ENCODE data around the gene ARF1.

ARF1 gene

GRCh38 chr1:228106800-228107054 lies 24.2 kb downstream of the ARF1 start:
- H3K4me3 ChIP-seq (ENCODE audit: low read depth, low read length) = no peak overlapping the region
- H3K9me3 ChIP-seq (ENCODE audit: control insufficient read depth, insufficient read depth, low read depth, low read length) = no peaks in the 10 kb centered on the region
- ChIA-PET POLR2A (interaction anchor here (0.6 to 3.4 kb wide), 4 partner anchors 16 to 381 kb away, joined by 3 to 15 read pairs (median 6); partner anchors contain the start of gene ARF1), CTCF (interaction anchor here (1.0 to 9.9 kb wide), 3 partner anchors 24 to 107 kb away, joined by 3 to 57 read pairs (median 4); no protein-coding TSS in a partner anchor)
- TF ChIP-seq ZNF223 (tag by site-specific recombination; IDR thresholded peaks at IDR 0.05) = no peak
- no peak for TF ChIP-seq ZBTB48 (tag by site-specific recombination; IDR thresholded peaks at IDR 0.05)
- no peak for TF ChIP-seq ZNF24 (tag by site-specific recombination; IDR thresholded peaks at IDR 0.05)
- TF ChIP-seq KLF10 (tag by site-specific recombination; IDR thresholded peaks at IDR 0.05) = no peak
- no peak for TF ChIP-seq ZNF394 (tag by site-specific recombination; IDR thresholded peaks at IDR 0.05; ENCODE audit: borderline replicate concordance)
- TF ChIP-seq ZNF335 (tag by site-specific recombination; conservative IDR thresholded peaks at IDR 0.05) = no peak
- TF ChIP-seq ZNF302 (tag by site-specific recombination; IDR thresholded peaks at IDR 0.05; ENCODE audit: low read depth) = no peak
- TF ChIP-seq ZNF48 (tag by site-specific recombination; IDR thresholded peaks at IDR 0.05) = no peak
- TF ChIP-seq ZNF23 (tag by site-specific recombination; IDR thresholded peaks at IDR 0.05; ENCODE audit: borderline replicate concordance) = no peak
- no peak for TF ChIP-seq ZSCAN16 (tag by site-specific recombination; IDR thresholded peaks at IDR 0.05)
- TF ChIP-seq ZNF747 (tag by site-specific recombination; IDR thresholded peaks at IDR 0.05) = no peak
- TF ChIP-seq ELK4 (IDR thresholded peaks at IDR 0.05; ENCODE audit: borderline replicate concordance, low read depth, low read length) = no peak
- TF ChIP-seq BCL11B (tag by site-specific recombination; IDR thresholded peaks at IDR 0.05; ENCODE audit: low read depth) = no peak
- no peak for TF ChIP-seq ZBTB49 (tag by site-specific recombination; IDR thresholded peaks at IDR 0.05; ENCODE audit: low read depth)
- no peak for TF ChIP-seq ZNF157 (tag by site-specific recombination; IDR thresholded peaks at IDR 0.05)
- TF ChIP-seq ZNF398 (tag by site-specific recombination; IDR thresholded peaks at IDR 0.05) = no peak
- peaks cover 3% of the 10 kb centered on the region; the same call in 1 of the 2 replicates for H3K4me1 ChIP-seq (ENCODE audit: control insufficient read depth, insufficient read depth, low read length)
- H3K27ac ChIP-seq (ENCODE audit: extremely low read depth, low read depth, low read length) = no peak overlapping the region
- H3K36me3 ChIP-seq (ENCODE audit: control insufficient read depth in 2 of 2, insufficient read depth in 1 of 2, low read length in 2 of 2) = peaks cover 6 to 33% of the 10 kb centered on the region in 2 experiments

GRCh38 chr1:228107636-228108035 lies 25.1 kb downstream of the ARF1 start:
- ChIA-PET CTCF (interaction anchor here (1.2 to 9.9 kb wide), 3 partner anchors 24 to 109 kb away, joined by 3 to 57 read pairs (median 4); no protein-coding TSS in a partner anchor), POLR2A (interaction anchor here (0.6 kb wide), 1 partner anchor 53 kb away, joined by 4 read pairs; no protein-coding TSS in a partner anchor)
- peaks cover 6 to 33% of the 10 kb centered on the region in 2 experiments for H3K36me3 ChIP-seq (ENCODE audit: control insufficient read depth in 2 of 2, insufficient read depth in 1 of 2, low read length in 2 of 2)
- no peaks in the 10 kb centered on the region for H3K9me3 ChIP-seq (ENCODE audit: control insufficient read depth, insufficient read depth, low read depth, low read length)
- H3K27ac ChIP-seq (ENCODE audit: extremely low read depth, low read depth, low read length) = no peak overlapping the region
- 0 out of 2 replicates have a peak, but pooled peaks cover 3% of the 10 kb centered on the region for H3K4me1 ChIP-seq (ENCODE audit: control insufficient read depth, insufficient read depth, low read length)
- H3K4me3 ChIP-seq (ENCODE audit: low read depth, low read length) = no peak overlapping the region
- no peak for TF ChIP-seq ZNF791 (tag by site-specific recombination; IDR thresholded peaks at IDR 0.05)
- no peak for TF ChIP-seq KLF7 (tag by site-specific recombination; IDR thresholded peaks at IDR 0.05; ENCODE audit: borderline replicate concordance)
- TF ChIP-seq ZNF580 (tag by site-specific recombination; IDR thresholded peaks at IDR 0.05) = no peak
- no peak for TF ChIP-seq ZBTB10 (tag by site-specific recombination; IDR thresholded peaks at IDR 0.05)
- no peak for TF ChIP-seq ZSCAN16 (tag by site-specific recombination; IDR thresholded peaks at IDR 0.05)
- TF ChIP-seq GLI4 (tag by site-specific recombination; IDR thresholded peaks at IDR 0.05) = no peak
- TF ChIP-seq MEIS1 (CRISPR knock-in tag; IDR thresholded peaks at IDR 0.05; ENCODE audit: borderline replicate concordance) = no peak
- no peak for TF ChIP-seq ZNF280D (tag by site-specific recombination; IDR thresholded peaks at IDR 0.05)
- no peak for TF ChIP-seq ZNF211 (tag by site-specific recombination; IDR thresholded peaks at IDR 0.05; ENCODE audit: low read depth)

Measured in HEK293 (cell line).